Lower leg skin (tissue), 4 donors: ENCODE data around the gene FAM107A. TPM values are rescaled to one million over a fixed set of nuclear protein-coding genes. Genes with fewer than 3 reads are reported as not detected.

Experiments used
- DNase-seq, 2 donors: peaks; one replicate each; pipeline ENCODE4 v3.0.0-alpha.2; 2019; ENCODE audit warnings: low spot score in 2 of 2
- H3K4me3 ChIP-seq: fragments of 200-600 bp; sonication (generic); 2 replicates; pipeline ENCODE4 v1.5.1; 2017; ENCODE audit warnings: mild to moderate bottlenecking, low read depth; ENCODE audit not compliant: poor library complexity, severe bottlenecking
- CTCF ChIP-seq, 3 donors: fragments of 450-650 bp; IDR thresholded peaks; one replicate each; pipeline ENCODE4 v1.5.1; 2016; ENCODE audit warnings: antibody characterized with exemption in 3 of 3, mild to moderate bottlenecking in 3 of 3, moderate library complexity in 2 of 3
- POLR2A ChIP-seq, 2 donors: fragments of 450-650 bp; IDR thresholded peaks; one replicate each; pipeline ENCODE4 v1.6.1; 2016 to 2017; ENCODE audit warnings: antibody characterized with exemption in 2 of 2, mild to moderate bottlenecking in 1 of 2, moderate library complexity in 1 of 2
- WGBS, 2 donors: methylation state at CpG; one replicate each; pipeline ENCODE4 v1.1.5; 2018; 5-methylcytosine and 5-hydroxymethylcytosine counted together
- intact Hi-C: fragments of 100-400 bp; cut with DNase I; formaldehyde crosslinking; loops from one replicate; pipeline ENCODE4 v1.15.0; 2023; ENCODE audit warnings: low total_unique reads
- total RNA-seq, 4 donors: library from RNA; depleted of rRNA; stranded (reverse); fragments of >200 nt; gene quantifications; one replicate each; pipeline ENCODE4 v1.1.0, GENCODE V29; 2016

The FAM107A gene
- total RNA-seq, 4 donors from 2014 or later: 9.2 to 52.5 (median 16.9) TPM

- no peak for TF ChIP-seq CTCF (IDR thresholded peaks at IDR 0.05)
- no peak for TF ChIP-seq POLR2A (IDR thresholded peaks at IDR 0.05)
- intact Hi-C loops: no loop called here
- no peak overlapping the region for H3K4me3 ChIP-seq
- no peak for DNase-seq
- WGBS, 2 donors: 75 to 77% methylated on average over 3 of the region's 3 CpGs
Observed at GRCh38 chr3:58544541-58544940, 32.6 kb downstream of the FAM107A start.

GRCh38 chr3:58540176-58540858 is 36.9 kb downstream of the FAM107A start:
- no peak overlapping the region for H3K4me3 ChIP-seq
- DNase-seq: peak in 1 of 2 donors; percentile 48
- WGBS, 2 donors: 90 to 95% methylated on average over 8 of the region's 8 CpGs
- intact Hi-C loops: no loop called here
- TF ChIP-seq CTCF (IDR thresholded peaks at IDR 0.05) (no peak), POLR2A (IDR thresholded peaks at IDR 0.05) (no peak)

- 86 to 88% methylated on average over 10 of the region's 10 CpGs for WGBS, 2 donors
- DNase-seq: no peak
- H3K4me3 ChIP-seq: no peak overlapping the region
- intact Hi-C loops: loop anchor here (10.0 kb wide), 1 partner anchor 215 kb away; no protein-coding TSS in a partner anchor
- no peak for TF ChIP-seq CTCF (IDR thresholded peaks at IDR 0.05)
- no peak for TF ChIP-seq POLR2A (IDR thresholded peaks at IDR 0.05)
Observed at GRCh38 chr3:58539626-58540025, 37.6 kb downstream of the FAM107A start.

GRCh38 chr3:58537412-58538301 is 39.5 kb downstream of the FAM107A start:
- no peak overlapping the region for H3K4me3 ChIP-seq

More at GRCh38 chr3:58537412-58538301, 39.5 kb downstream of the FAM107A start:
- intact Hi-C loops: loop anchor here (10.0 kb wide), 1 partner anchor 213 kb away; no protein-coding TSS in a partner anchor
- 58 to 66% methylated on average over 4 of the region's 4 CpGs for WGBS, 2 donors
- peak in 1 of 2 donors; percentile 67 for DNase-seq
- no peak for TF ChIP-seq CTCF (IDR thresholded peaks at IDR 0.05)
- TF ChIP-seq POLR2A (IDR thresholded peaks at IDR 0.05): no peak
